ENCODE data around the gene ZXDA.

The ZXDA gene

GRCh38 chrX:57899064-57899463 is 11.2 kb downstream of the ZXDA start:
- TF ChIP-seq ZNF324 (tag by site-specific recombination; IDR thresholded peaks at IDR 0.05) (no peak), ZBTB8A (tag by site-specific recombination; IDR thresholded peaks at IDR 0.05) (no peak), ZNF585B (tag by site-specific recombination; IDR thresholded peaks at IDR 0.05) (no peak), KLF8 (tag by site-specific recombination; IDR thresholded peaks at IDR 0.05) (no peak), GFI1B (tag by site-specific recombination; IDR thresholded peaks at IDR 0.05) (no peak)
- no peaks in the 10 kb centered on the region for H3K36me3 ChIP-seq (ENCODE audit: control insufficient read depth in 2 of 2, insufficient read depth in 1 of 2, low read length in 2 of 2)
- H3K9me3 ChIP-seq (ENCODE audit: control insufficient read depth, insufficient read depth, low read depth, low read length): peaks cover 4% of the 10 kb centered on the region
- ChIA-PET CTCF (no interaction called here), POLR2A (no interaction called here)
- H3K4me1 ChIP-seq (ENCODE audit: control insufficient read depth, insufficient read depth, low read length): no peaks in the 10 kb centered on the region
- H3K4me3 ChIP-seq (ENCODE audit: low read depth, low read length): no peak overlapping the region
- no peak overlapping the region for H3K27ac ChIP-seq (ENCODE audit: extremely low read depth, low read depth, low read length)

DNA sequence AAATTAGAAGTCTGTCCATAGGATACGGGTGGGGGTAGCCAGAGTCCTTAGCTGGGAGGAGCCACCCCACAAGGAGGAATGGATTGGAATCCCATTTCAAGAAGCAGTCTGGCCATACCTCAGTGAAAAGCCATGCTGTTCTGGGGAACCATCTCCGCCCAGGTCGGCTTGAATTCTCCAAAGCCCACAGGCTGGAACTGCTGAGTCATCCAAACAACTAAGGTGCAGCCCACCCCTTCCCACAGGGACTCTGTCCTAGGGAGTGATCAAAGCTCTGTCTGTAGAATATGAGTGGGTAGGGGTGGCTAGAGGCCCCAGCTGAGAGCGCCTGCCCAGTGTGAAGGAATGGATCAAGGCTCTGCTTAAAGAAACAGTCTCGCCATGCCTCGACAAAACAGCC is 38.8 kb downstream of the ZXDA start:
- ChIA-PET CTCF (no interaction called here), POLR2A (no interaction called here)
- no peak overlapping the region for H3K4me3 ChIP-seq (ENCODE audit: low read depth, low read length)
- H3K9me3 ChIP-seq (ENCODE audit: control insufficient read depth, insufficient read depth, low read depth, low read length): no peaks in the 10 kb centered on the region
- H3K27ac ChIP-seq (ENCODE audit: extremely low read depth, low read depth, low read length): no peak overlapping the region
- H3K4me1 ChIP-seq (ENCODE audit: control insufficient read depth, insufficient read depth, low read length): no peaks in the 10 kb centered on the region
- TF ChIP-seq ZFP41 (tag by site-specific recombination; IDR thresholded peaks at IDR 0.05; ENCODE audit: borderline replicate concordance): no peak
- no peak for TF ChIP-seq ZNF670 (tag by site-specific recombination; IDR thresholded peaks at IDR 0.05; ENCODE audit: low read depth)
- TF ChIP-seq ZSCAN18 (tag by site-specific recombination; IDR thresholded peaks at IDR 0.05): no peak
- no peak for TF ChIP-seq HOXC10 (CRISPR knock-in tag; IDR thresholded peaks at IDR 0.05)
- TF ChIP-seq TRIM28 (IDR thresholded peaks at IDR 0.05; ENCODE audit: borderline replicate concordance, low read length): no peak
- TF ChIP-seq, protein P1, sequence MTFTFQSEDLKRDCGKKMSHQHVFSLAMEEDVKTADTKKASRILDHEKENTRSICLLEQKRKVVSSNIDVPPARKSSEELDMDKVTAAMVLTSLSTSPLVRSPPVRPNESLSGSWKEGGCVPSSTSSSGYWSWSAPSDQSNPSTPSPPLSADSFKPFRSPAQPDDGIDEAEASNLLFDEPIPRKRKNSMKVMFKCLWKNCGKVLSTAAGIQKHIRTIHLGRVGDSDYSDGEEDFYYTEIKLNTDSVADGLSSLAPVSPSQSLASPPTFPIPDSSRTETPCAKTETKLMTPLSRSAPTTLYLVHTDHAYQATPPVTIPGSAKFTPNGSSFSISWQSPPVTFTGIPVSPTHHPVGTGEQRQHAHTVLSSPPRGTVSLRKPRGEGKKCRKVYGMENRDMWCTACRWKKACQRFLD (tag by site-specific recombination; IDR thresholded peaks at IDR 0.05): no peak
- no peak for TF ChIP-seq PRDM10 (tag by site-specific recombination; IDR thresholded peaks at IDR 0.05)
- no peak for TF ChIP-seq ZNF391 (tag by site-specific recombination; IDR thresholded peaks at IDR 0.05; ENCODE audit: borderline replicate concordance, low read depth)
- TF ChIP-seq ZNF16 (tag by site-specific recombination; IDR thresholded peaks at IDR 0.05; ENCODE audit: low read depth): no peak
- TF ChIP-seq, protein P2, sequence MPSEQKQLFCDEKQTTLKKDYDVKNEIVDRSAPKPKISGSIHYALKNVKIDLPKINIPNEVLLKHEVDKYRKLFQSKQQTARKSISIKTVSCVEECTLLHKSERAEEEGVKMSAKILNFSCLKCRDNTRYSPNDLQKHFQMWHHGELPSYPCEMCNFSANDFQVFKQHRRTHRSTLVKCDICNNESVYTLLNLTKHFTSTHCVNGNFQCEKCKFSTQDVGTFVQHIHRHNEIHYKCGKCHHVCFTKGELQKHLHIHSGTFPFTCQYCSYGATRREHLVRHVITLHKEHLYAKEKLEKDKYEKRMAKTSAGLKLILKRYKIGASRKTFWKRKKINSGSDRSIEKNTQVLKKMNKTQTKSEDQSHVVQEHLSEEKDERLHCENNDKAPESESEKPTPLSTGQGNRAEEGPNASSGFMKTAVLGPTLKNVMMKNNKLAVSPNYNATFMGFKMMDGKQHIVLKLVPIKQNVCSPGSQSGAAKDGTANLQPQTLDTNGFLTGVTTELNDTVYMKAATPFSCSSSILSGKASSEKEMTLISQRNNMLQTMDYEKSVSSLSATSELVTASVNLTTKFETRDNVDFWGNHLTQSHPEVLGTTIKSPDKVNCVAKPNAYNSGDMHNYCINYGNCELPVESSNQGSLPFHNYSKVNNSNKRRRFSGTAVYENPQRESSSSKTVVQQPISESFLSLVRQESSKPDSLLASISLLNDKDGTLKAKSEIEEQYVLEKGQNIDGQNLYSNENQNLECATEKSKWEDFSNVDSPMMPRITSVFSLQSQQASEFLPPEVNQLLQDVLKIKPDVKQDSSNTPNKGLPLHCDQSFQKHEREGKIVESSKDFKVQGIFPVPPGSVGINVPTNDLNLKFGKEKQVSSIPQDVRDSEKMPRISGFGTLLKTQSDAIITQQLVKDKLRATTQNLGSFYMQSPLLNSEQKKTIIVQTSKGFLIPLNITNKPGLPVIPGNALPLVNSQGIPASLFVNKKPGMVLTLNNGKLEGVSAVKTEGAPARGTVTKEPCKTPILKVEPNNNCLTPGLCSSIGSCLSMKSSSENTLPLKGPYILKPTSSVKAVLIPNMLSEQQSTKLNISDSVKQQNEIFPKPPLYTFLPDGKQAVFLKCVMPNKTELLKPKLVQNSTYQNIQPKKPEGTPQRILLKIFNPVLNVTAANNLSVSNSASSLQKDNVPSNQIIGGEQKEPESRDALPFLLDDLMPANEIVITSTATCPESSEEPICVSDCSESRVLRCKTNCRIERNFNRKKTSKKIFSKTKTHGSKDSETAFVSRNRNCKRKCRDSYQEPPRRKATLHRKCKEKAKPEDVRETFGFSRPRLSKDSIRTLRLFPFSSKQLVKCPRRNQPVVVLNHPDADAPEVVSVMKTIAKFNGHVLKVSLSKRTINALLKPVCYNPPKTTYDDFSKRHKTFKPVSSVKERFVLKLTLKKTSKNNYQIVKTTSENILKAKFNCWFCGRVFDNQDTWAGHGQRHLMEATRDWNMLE (tag by site-specific recombination; conservative IDR thresholded peaks at IDR 0.05; ENCODE audit: low read depth): no peak
- TF ChIP-seq TCF7L2 (IDR thresholded peaks at IDR 0.05; ENCODE audit: borderline replicate concordance, low read depth, low read length): no peak
- no peaks in the 10 kb centered on the region for H3K36me3 ChIP-seq (ENCODE audit: control insufficient read depth in 2 of 2, insufficient read depth in 1 of 2, low read length in 2 of 2)

All from HEK293 (cell line).